GM15510 (cell line): ENCODE results near the gene RAB3D.

Experiments
- POLR2A ChIP-seq: IDR thresholded peaks from 3 replicates; pipeline ENCODE4 v1.6.1; 2011; ENCODE audit warnings: borderline replicate concordance; ENCODE audit not compliant: insufficient read length; ENCODE audit errors: extremely low read depth

Gene RAB3D

GRCh38 chr19:11325544-11325943 lies 13.9 kb downstream of the RAB3D start:
- no peak for TF ChIP-seq POLR2A

GRCh38 chr19:11324748-11325389 lies 14.6 kb downstream of the RAB3D start:
- no peak for TF ChIP-seq POLR2A

DNA sequence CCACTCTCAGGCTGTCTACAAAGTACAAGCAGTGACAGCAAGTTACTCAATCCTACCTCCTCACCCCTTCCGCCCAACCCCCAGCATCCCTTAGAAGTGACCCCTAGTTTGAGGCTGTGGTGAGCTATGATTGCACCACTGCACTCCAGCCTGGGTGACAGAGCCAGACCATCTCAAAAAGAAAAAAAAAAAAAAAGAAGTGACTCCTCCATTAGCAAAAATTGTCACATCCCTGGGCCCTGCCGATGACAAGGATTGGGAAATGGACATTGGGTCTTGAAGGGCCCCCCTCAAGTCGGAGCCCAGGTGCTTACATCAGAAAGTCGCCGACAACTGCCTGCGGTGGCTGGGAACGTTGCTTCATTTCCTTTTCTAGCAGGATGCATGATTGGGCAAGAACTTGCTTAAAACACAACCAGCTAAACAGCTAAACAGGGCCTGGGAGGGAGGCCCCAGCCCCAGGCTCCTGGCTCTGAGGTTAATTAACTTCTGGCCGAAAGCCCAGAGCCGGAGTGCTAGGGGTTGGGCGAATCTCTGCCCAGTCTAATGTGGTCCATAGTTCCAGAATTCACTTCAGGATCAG lies 15.3 kb downstream of the RAB3D start:
- TF ChIP-seq POLR2A = peak; percentile 33

DNA sequence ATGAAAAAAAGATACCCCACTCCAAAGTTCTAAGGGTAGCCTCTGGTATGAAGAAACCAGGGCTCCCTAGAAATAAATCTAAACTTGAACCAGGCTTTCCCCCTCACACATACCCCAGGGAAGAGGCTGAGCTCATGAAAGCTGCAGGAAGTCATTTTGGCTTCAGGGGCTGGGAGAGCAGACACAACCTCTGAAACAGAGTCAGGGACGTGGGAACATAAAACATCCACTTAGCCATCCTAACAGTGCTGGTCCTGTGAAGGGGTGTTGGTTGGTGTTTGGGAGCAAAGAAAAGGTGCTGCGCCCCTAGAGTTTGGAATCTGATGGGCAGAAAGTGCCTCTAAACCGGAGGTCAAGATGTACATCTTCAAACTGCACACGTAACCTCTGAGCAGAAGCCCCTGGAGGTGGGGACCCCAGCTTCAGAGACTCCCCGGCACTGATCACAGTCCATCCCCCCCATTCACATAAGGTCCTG lies 15.8 kb downstream of the RAB3D start:
- TF ChIP-seq POLR2A = no peak

GRCh38 chr19:11322269-11323024 lies 17.0 kb downstream of the RAB3D start:
- no peak for TF ChIP-seq POLR2A

DNA sequence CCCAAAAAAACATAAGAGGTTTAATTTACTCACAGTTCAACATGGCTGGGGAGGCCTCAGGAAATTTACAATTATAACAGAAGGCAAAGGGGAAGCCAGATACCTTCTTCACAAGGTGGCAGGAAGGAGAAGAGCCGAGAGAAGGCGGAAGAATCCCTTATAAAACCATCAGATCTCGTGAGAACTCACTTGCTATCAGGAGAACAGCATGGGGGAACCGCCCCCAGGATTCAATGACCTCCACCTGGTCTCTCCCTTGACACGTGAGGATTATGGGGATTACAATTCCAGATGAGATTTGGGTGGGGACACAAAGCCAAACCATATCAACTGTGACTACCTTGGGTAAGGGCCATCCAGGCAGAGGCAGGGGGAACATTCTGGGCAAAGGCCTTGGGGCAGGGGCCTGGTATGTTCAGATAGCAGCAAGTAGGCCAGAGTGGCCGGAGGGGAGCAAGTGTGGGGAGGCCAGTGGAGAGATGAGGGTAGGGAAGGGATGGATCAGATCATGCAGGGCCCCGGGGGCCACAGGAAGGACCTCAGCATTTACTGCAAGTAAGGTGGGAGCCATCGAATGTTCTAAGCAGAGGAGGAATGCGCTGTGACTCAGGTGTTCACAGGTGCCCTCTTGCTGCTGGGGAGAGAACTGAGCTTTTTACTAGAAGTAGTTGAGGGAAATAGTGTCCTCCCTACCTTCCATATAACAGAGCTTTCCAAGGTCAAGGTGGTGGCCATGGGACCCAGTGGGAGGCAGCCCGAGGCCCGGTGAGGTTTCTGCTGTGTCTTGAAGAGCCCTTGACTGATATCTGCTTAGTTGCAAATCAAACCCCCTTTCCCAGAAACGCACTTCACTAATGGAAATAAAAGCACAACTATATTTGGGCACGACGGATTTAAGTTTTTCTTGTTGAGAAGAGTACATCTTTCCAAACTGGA lies 18.0 kb downstream of the RAB3D start:
- no peak for TF ChIP-seq POLR2A

DNA sequence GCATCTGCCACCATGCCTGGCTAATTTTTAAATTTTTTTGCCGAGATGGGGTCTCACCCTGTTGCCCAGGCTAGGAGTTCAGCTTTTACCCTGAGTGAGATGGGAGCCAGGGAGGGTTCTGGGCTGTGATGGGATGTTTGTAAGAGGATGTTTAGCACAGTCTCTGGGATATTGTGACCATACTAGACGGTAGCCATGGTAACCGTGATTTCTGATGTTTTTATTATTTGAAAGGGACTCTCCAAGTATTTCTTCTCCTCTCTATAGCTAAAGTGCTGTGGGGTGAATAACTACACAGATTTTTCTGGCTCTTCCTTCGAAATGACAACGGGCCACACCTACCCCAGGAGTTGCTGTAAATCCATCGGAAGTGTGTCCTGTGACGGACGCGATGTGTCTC lies 33.1 kb downstream of the RAB3D start:
- no peak for TF ChIP-seq POLR2A

DNA sequence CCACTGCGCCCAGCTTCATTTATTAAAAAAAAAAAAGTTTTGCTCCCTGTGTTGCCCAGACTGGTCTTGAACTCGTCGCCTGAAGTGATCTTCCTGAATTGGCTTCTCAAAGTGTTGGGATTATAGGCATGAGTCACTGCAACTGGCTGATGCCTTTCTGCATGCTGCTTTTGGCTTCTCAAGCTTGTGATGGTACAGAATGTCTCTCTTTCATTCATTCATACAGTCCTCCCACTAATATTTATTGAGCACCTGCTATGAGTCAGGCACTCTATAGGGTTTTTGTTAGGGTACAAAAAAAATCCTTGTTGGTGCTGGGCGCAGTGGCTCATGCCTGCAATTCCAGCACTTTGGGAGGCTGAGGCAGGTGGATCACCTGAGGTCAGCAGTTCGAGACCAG lies 34.5 kb downstream of the RAB3D start:
- no peak for TF ChIP-seq POLR2A

GRCh38 chr19:11300811-11301120 lies 38.7 kb downstream of the RAB3D start:
- TF ChIP-seq POLR2A = no peak

- no peak for TF ChIP-seq POLR2A
These were observed 39.3 kb downstream of the RAB3D start for GRCh38 chr19:11299946-11300810.

DNA sequence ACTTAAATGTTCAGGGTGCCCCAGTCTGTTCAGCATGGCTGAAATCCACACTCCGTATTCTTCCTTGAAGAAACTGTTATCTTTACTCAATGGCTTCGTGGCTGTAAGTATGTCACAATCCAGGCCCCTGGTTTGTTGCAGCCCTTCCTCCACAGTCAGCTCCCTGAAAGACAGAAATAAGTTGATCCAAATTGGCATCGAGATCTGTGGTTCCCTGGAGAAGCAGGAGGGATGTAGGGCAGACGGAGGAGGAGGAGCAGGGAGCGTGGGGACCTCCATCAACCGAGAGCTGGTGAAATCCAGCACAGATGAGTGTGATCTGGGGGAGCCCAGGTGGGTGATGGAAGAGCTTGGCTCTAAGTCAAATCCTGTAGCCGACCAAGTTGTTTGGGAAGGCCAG lies 43.2 kb downstream of the RAB3D start:
- no peak for TF ChIP-seq POLR2A

- no peak for TF ChIP-seq POLR2A
These were observed 43.7 kb downstream of the RAB3D start, which contains the start of gene TSPAN16 for GRCh38 chr19:11295665-11296245. Gene TSPAN16, plus strand, starts transcription at chr19:11296160. Its CDS starts 138 bp downstream, at chr19:11296298.

- TF ChIP-seq POLR2A = no peak
These were observed 44.3 kb downstream of the RAB3D start for GRCh38 chr19:11295180-11295579.
